AG04450 (cell line): Measurements from ENCODE around the gene THBS3. TPM values are rescaled to one million over a fixed set of nuclear protein-coding genes. Genes with fewer than 3 reads are reported as not detected.
"Not testable (repeated sequence)": the region's sequence is repeated elsewhere in the genome, so short reads cannot be mapped to it uniquely, and the experiment has no call there.

Experiments
- CTCF ChIA-PET: fragments of 300-600, 350-600 bp; formaldehyde crosslinking; extraction: SDS; loops from one replicate; lab custom pipeline; 2022; ENCODE audit warnings: antibody characterized with exemption, inconsistent platforms; lab: Charles Lee
- POLR2A ChIA-PET: fragments of 350-600 bp; formaldehyde crosslinking; extraction: SDS; loops from one replicate; lab custom pipeline; 2021; ENCODE audit warnings: antibody characterized with exemption, inconsistent platforms; lab: Yijun Ruan, JAX
- DNase-seq: peaks from one replicate; pipeline ENCODE4 v3.0.0-alpha.2; 2011; ENCODE audit warnings: low read depth, low spot score
- H3K27ac ChIP-seq: one replicate; pipeline ENCODE4 v1.5.1; 2012; ENCODE audit warnings: low read depth, low read length, control low read depth
- H3K27me3 ChIP-seq: one replicate; pipeline ENCODE4 v1.6.0; 2012; ENCODE audit warnings: low read length; ENCODE audit not compliant: control insufficient read depth, insufficient read depth
- H3K4me3 ChIP-seq: 2 replicates; pipeline ENCODE4 v1.5.1; 2011; ENCODE audit warnings: mild to moderate bottlenecking, low read depth, low read length, control low read depth
- H3K9me3 ChIP-seq: 2 replicates; pipeline ENCODE4 v1.5.1; 2012; ENCODE audit warnings: low read length; ENCODE audit not compliant: control insufficient read depth, insufficient read depth
- polyA plus RNA-seq: library from polyadenylated mRNA; depleted of rRNA; stranded (reverse); fragments of >200 nt; gene quantifications from 2 replicates; pipeline ENCODE4 v1.2.3, GENCODE V29; 2011
- TF ChIP-seq, protein P1 (sequence below): IDR thresholded peaks from 2 replicates; pipeline ENCODE4 v1.5.1; 2011; ENCODE audit warnings: low read depth, low read length, control low read depth, inconsistent platforms

THBS3 gene
- polyA plus RNA-seq, 1 experiment: 32.5 TPM

DNA sequence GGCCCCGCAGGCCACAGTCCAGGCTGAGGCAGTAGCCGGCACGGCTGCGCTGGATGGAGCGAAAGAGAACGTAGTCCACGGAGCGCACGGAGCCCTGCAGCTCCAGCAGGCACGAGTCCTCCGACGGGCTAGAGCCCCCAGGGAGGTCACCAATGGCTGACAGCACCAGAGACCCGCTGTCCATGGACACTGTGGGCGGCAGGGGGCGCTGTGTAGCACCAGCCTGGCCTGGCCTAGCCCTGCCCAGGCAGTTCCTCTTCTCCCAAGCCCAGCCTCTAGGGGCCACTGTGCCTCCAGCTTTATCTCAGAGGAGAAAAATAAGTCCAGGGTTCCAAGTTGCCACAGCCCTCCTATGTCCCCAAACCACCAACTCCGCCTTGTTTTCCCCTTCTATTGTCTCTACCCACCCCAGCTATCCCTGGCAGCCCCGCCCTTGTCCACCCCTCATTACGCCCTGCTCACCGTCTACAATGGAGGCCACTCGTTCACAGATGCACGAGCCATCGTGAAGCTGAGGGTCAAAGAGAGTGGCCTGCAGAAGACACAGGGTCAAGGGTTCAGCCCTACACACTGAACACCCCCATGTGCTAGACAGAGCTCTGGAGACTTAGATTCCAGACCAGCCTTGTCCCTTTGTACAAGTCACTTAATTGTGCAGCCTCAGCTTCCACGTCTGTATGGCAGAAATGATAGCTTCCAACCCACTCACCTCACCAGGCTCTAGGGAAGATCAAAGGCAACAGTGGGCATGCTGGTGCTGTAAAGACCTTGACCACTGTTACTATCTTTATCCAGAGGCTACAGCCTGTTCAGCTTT, 43.1 kb upstream of the THBS3 start:
- no peak overlapping the region for H3K27ac ChIP-seq
- ChIA-PET CTCF (interaction anchor here (0.5 to 5.7 kb wide), 59 partner anchors 9 to 1076 kb away, joined by 3 to 62 read pairs (median 6); partner anchors contain the start of genes CLK2, FDPS, HCN3 and KRTCAP2), POLR2A (interaction anchor here (1.0 to 3.0 kb wide), 5 partner anchors 11 to 57 kb away, joined by 3 to 18 read pairs (median 5); partner anchors contain the start of genes CLK2, FDPS and SCAMP3)
- H3K9me3 ChIP-seq: no peaks in the 10 kb centered on the region; the same call in 1 of the 2 replicates
- 0 out of 2 replicates have a peak overlapping the region, but pooled peaks have one; percentile 10 for H3K4me3 ChIP-seq
- DNase-seq: peak; percentile 81
- no peaks in the 10 kb centered on the region for H3K27me3 ChIP-seq
- TF ChIP-seq, protein P1, sequence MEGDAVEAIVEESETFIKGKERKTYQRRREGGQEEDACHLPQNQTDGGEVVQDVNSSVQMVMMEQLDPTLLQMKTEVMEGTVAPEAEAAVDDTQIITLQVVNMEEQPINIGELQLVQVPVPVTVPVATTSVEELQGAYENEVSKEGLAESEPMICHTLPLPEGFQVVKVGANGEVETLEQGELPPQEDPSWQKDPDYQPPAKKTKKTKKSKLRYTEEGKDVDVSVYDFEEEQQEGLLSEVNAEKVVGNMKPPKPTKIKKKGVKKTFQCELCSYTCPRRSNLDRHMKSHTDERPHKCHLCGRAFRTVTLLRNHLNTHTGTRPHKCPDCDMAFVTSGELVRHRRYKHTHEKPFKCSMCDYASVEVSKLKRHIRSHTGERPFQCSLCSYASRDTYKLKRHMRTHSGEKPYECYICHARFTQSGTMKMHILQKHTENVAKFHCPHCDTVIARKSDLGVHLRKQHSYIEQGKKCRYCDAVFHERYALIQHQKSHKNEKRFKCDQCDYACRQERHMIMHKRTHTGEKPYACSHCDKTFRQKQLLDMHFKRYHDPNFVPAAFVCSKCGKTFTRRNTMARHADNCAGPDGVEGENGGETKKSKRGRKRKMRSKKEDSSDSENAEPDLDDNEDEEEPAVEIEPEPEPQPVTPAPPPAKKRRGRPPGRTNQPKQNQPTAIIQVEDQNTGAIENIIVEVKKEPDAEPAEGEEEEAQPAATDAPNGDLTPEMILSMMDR: peak; percentile 99

DNA sequence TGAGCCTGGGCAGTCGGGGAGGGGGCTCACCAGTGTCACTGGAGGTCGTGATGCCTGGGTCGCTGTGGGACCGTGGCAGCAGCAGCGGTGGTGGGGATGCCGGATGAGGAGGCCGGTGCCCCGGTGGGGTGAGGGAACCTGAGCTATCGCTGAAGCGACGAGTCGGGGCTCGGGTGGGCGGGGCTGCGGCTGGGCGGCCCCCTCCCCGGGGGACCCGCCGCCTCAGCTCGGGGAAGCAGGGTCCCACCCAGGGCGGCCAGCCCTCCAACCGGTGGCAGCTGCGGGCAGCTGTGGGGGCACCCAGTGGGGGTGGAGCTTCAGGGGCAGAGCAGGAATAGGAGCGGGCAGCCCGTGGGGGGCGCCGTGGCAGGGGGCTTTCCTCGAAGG, 42.5 kb upstream of the THBS3 start:
- TF ChIP-seq, protein P1: no peak
- Histone ChIP-seq H3K9me3 (no peaks in the 10 kb centered on the region; the same call in 1 of the 2 replicates), H3K4me3 (0 out of 2 replicates have a peak overlapping the region, but pooled peaks have one; percentile 10), H3K27ac (no peak overlapping the region), H3K27me3 (no peaks in the 10 kb centered on the region)
- DNase-seq: no peak
- POLR2A ChIA-PET: interaction anchor here (1.0 to 3.0 kb wide), 5 partner anchors 11 to 58 kb away, joined by 3 to 18 read pairs (median 5); partner anchors contain the start of genes CLK2, FDPS and SCAMP3
- CTCF ChIA-PET: interaction anchor here (0.6 to 5.7 kb wide), 55 partner anchors 8 to 707 kb away, joined by 3 to 62 read pairs (median 6); partner anchors contain the start of genes CLK2, FDPS, HCN3 and KRTCAP2

GRCh38 chr1:155247667-155248553, 40.2 kb upstream of the THBS3 start:
- CTCF ChIA-PET: interaction anchor here (1.0 to 5.7 kb wide), 6 partner anchors 8 to 75 kb away, joined by 3 to 62 read pairs (median 4); partner anchors contain the start of genes ENTREP3, MTX1 and THBS3

DNA sequence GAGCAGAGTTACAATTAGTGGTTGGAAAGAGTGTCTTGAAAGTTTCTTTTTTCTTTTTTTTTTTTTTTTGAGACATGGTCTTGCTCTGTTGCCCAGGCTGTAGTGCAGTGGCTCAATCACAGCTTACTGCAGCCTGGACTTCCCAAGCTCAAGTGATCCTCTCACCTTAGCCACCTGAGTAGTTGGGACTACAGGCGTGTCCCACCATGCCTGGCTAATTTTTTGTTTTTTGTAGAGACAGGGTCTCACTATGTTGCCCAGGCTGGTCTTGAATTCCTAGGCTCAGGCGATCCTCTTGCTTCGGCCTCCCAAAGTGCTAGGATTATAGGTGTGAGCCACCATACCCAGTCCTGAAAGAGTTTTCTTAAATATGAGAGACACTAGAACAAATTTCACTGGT, 39.1 kb upstream of the THBS3 start:
- POLR2A ChIA-PET: not testable (repeated sequence)
- CTCF ChIA-PET: interaction anchor here (1.0 to 1.3 kb wide), 3 partner anchors 9 to 22 kb away, joined by 3 to 5 read pairs (median 4); partner anchors contain the start of gene ENTREP3

More at GRCh38 chr1:155247667-155248553, 40.2 kb upstream of the THBS3 start:
- no peaks in the 10 kb centered on the region for H3K27me3 ChIP-seq
- no peak overlapping the region for H3K4me3 ChIP-seq
- H3K27ac ChIP-seq: no peak overlapping the region
- DNase-seq: no peak
- H3K9me3 ChIP-seq: no peaks in the 10 kb centered on the region
- POLR2A ChIA-PET: no interaction called here
- TF ChIP-seq, protein P1: no peak

GRCh38 chr1:155245163-155245524, 37.4 kb upstream of the THBS3 start:
- TF ChIP-seq, protein P1: no peak
- Histone ChIP-seq H3K27ac (peak overlapping the region; percentile 82), H3K9me3 (no peaks in the 10 kb centered on the region), H3K4me3 (peak overlapping the region; percentile 72), H3K27me3 (no peaks in the 10 kb centered on the region)
- CTCF ChIA-PET: interaction anchor here (1.0 kb wide), 1 partner anchor 11 kb away, joined by 3 read pairs; no protein-coding TSS in a partner anchor
- POLR2A ChIA-PET: interaction anchor here (0.6 to 1.9 kb wide), 3 partner anchors 17 to 38 kb away, joined by 4 to 11 read pairs (median 6); partner anchors contain the start of genes CLK2, SCAMP3 and THBS3
- no peak for DNase-seq

More for the DNA sequence above, 39.1 kb upstream of the THBS3 start:
- not testable (repeated sequence) for H3K9me3 ChIP-seq, H3K4me3 ChIP-seq, H3K27me3 ChIP-seq, H3K27ac ChIP-seq, DNase-seq
